ENCODE results near the gene SGSM2.
"Not testable (repeated sequence)": the region's sequence is repeated elsewhere in the genome, so short reads cannot be mapped to it uniquely, and the experiment has no call there.

SGSM2 gene

GRCh38 chr17:2336852-2337543, at the start of gene SGSM2:
Gene SGSM2 (plus strand): TSS chr17:2337501. CDS start chr17:2337689, 188 bp downstream.
- peak; percentile 41 to 43 for DNase-seq (ENCODE audit: low read depth in 2 of 2)

GRCh38 chr17:2289878-2290478, 47.3 kb upstream of the SGSM2 start:
- no peak for DNase-seq (ENCODE audit: low read depth in 2 of 2)

- DNase-seq (ENCODE audit: low read depth in 2 of 2), result no peak
Measured at GRCh38 chr17:2292100-2292499, 45.2 kb upstream of the SGSM2 start.

- DNase-seq (ENCODE audit: low read depth in 2 of 2), result no peak
Measured at GRCh38 chr17:2295575-2295974, 41.7 kb upstream of the SGSM2 start.

- no peak for DNase-seq (ENCODE audit: low read depth in 2 of 2)
Measured at GRCh38 chr17:2297023-2297422, 40.3 kb upstream of the SGSM2 start.

GRCh38 chr17:2299136-2299535, 38.2 kb upstream of the SGSM2 start:
- DNase-seq (ENCODE audit: low read depth in 2 of 2), result no peak

GRCh38 chr17:2299756-2300155, 37.5 kb upstream of the SGSM2 start:
- no peak for DNase-seq (ENCODE audit: low read depth in 2 of 2)

- peak in 1 of 2 donors; percentile 0 for DNase-seq (ENCODE audit: low read depth in 2 of 2)
Measured at GRCh38 chr17:2302778-2303203, 34.5 kb upstream of the SGSM2 start.

GRCh38 chr17:2303204-2304188, 33.8 kb upstream of the SGSM2 start, which contains the start of the genes SMG6 and SRR:
Gene SMG6 (minus strand): TSS chr17:2303785. CDS start chr17:2303720, 65 bp downstream.
Gene SRR (plus strand): TSS chr17:2303950. CDS start chr17:2315561, 11,611 bp downstream.
- DNase-seq (ENCODE audit: low read depth in 2 of 2), result peak; percentile 89 to 93

- no peak for DNase-seq (ENCODE audit: low read depth in 2 of 2)
Measured at GRCh38 chr17:2304931-2305330, 32.4 kb upstream of the SGSM2 start.

GRCh38 chr17:2309338-2310154, 27.8 kb upstream of the SGSM2 start:
- DNase-seq (ENCODE audit: low read depth in 2 of 2), result no peak

GRCh38 chr17:2312736-2313135, 24.6 kb upstream of the SGSM2 start:
- DNase-seq (ENCODE audit: low read depth in 2 of 2), result no peak

GRCh38 chr17:2316916-2317205, 20.4 kb upstream of the SGSM2 start:
- DNase-seq (ENCODE audit: low read depth in 2 of 2), result not testable (repeated sequence)

GRCh38 chr17:2317796-2318195, 19.5 kb upstream of the SGSM2 start:
- DNase-seq (ENCODE audit: low read depth in 2 of 2), result no peak

- no peak for DNase-seq (ENCODE audit: low read depth in 2 of 2)
Measured at GRCh38 chr17:2319051-2319450, 18.2 kb upstream of the SGSM2 start.

GRCh38 chr17:2321399-2321798, 15.9 kb upstream of the SGSM2 start:
- DNase-seq (ENCODE audit: low read depth in 2 of 2), result no peak

- no peak for DNase-seq (ENCODE audit: low read depth in 2 of 2)
Measured at GRCh38 chr17:2323629-2324314, 13.5 kb upstream of the SGSM2 start.

GRCh38 chr17:2331303-2331702, 6.0 kb upstream of the SGSM2 start:
- DNase-seq (ENCODE audit: low read depth in 2 of 2), result no peak

GRCh38 chr17:2335726-2336214, 1.5 kb upstream of the SGSM2 start:
- DNase-seq (ENCODE audit: low read depth in 2 of 2), result no peak

GRCh38 chr17:2336215-2336851, 968 bp upstream of the SGSM2 start, which contains the start of gene TSR1:
Gene TSR1 (minus strand): TSS chr17:2336457. CDS start chr17:2336427, 30 bp downstream.
- peak; percentile 65 to 81 for DNase-seq (ENCODE audit: low read depth in 2 of 2)
